ENCODE results near the gene FUT2.

DNA sequence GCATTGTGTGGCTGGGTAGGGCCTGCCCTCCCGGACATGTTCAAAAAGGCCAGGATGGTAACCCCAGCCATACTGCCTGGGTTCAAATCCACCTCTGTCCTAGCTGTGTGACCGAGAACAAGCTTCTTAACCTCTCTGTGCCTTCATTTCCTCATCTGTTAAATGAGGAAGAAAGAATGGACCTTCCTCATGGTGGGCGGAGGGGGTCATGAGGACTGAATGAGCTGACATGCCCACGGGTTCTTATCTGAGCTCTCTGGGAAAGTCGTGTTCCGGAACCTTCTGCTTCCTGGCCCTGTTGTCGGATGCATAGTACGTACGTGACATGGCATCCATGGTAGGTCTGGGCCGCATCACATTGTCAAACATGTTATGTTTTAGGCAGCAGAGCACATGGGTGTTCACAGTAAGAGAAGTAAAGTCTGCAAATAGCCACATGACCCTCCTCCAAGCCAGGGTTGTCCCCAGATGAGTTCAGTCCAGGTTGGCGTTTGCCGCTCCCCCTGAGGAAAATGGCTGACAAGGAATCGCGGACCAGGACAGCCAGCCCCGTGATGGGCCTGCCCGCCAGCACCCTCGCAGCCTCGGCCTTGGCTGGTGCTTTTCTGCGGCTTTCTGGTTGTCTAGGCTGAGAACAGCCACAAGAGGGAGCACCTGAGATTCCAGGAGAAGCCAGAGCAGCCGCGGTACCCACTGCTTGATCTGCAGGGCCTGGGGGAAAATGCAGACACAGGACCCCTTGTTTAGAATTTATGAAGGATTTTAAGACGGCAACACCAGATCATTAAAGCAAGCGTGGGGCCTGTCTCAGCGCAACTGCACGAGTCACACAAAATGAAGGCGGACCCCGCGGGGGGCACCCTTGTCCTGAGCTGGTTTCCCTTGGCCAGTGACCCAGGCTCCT, 20.6 kb upstream of the FUT2 start:
- TF ChIP-seq CTCF (IDR thresholded peaks at IDR 0.05): peak; percentile 86
- no peak for TF ChIP-seq EZH2 (IDR thresholded peaks at IDR 0.05; ENCODE audit: borderline replicate concordance, insufficient read depth, low read depth, low read length, poor library complexity, severe bottlenecking)
